GM15510 (cell line): ENCODE measurements around the gene CPNE7.

Source experiments
- POLR2A ChIP-seq: IDR thresholded peaks from 3 replicates; pipeline ENCODE4 v1.6.1; 2011; ENCODE audit warnings: borderline replicate concordance; ENCODE audit not compliant: insufficient read length; ENCODE audit errors: extremely low read depth

The CPNE7 gene

GRCh38 chr16:89545044-89545830 is 30.3 kb upstream of the CPNE7 start:
- TF ChIP-seq POLR2A: no peak

- TF ChIP-seq POLR2A: no peak
Measured at GRCh38 chr16:89545831-89546574, 29.6 kb upstream of the CPNE7 start.

- no peak for TF ChIP-seq POLR2A
Measured at GRCh38 chr16:89546781-89547180, 28.8 kb upstream of the CPNE7 start.

- TF ChIP-seq POLR2A: no peak
Measured at GRCh38 chr16:89547291-89547690, 28.3 kb upstream of the CPNE7 start.

- no peak for TF ChIP-seq POLR2A
Measured at GRCh38 chr16:89547860-89548259, 27.7 kb upstream of the CPNE7 start.

GRCh38 chr16:89548344-89549006 is 27.1 kb upstream of the CPNE7 start:
- no peak for TF ChIP-seq POLR2A

- no peak for TF ChIP-seq POLR2A
Measured at GRCh38 chr16:89549007-89549700, 26.4 kb upstream of the CPNE7 start.

GRCh38 chr16:89550421-89551007 is 25.0 kb upstream of the CPNE7 start:
- TF ChIP-seq POLR2A: no peak

- TF ChIP-seq POLR2A: no peak
Measured at GRCh38 chr16:89552329-89552728, 23.2 kb upstream of the CPNE7 start.

- no peak for TF ChIP-seq POLR2A
Measured at GRCh38 chr16:89552913-89553312, 22.6 kb upstream of the CPNE7 start.

GRCh38 chr16:89553733-89554132 is 21.8 kb upstream of the CPNE7 start:
- TF ChIP-seq POLR2A: no peak

GRCh38 chr16:89554343-89554742 is 21.2 kb upstream of the CPNE7 start:
- no peak for TF ChIP-seq POLR2A

GRCh38 chr16:89555265-89555664 is 20.3 kb upstream of the CPNE7 start:
- no peak for TF ChIP-seq POLR2A

- no peak for TF ChIP-seq POLR2A
Measured at GRCh38 chr16:89555780-89556179, 19.8 kb upstream of the CPNE7 start.
